Mesendoderm (in vitro differentiated cells): ENCODE data around the gene PINK1.

Source experiments
- DNase-seq: peaks from one replicate; pipeline ENCODE4 v3.0.0; 2013
- H2AK5ac ChIP-seq: 2 replicates; pipeline ENCODE4 v1.6.1; 2013; ENCODE audit warnings: low read length, inconsistent platforms
- H2BK120ac ChIP-seq: 2 replicates; pipeline ENCODE4 v1.6.1; 2013; ENCODE audit warnings: low read depth, mild to moderate bottlenecking, low read length, moderate library complexity, mixed read lengths
- H2BK15ac ChIP-seq: replicated peaks from 2 replicates; pipeline ENCODE4 v1.6.1; 2013; ENCODE audit warnings: low read depth, mild to moderate bottlenecking, moderate library complexity
- H2BK5ac ChIP-seq: 2 replicates; pipeline ENCODE4 v1.6.1; 2013; ENCODE audit warnings: low read length, inconsistent platforms
- H3K18ac ChIP-seq: 2 replicates; pipeline ENCODE4 v1.6.1; 2013; ENCODE audit warnings: mild to moderate bottlenecking, low read length, mixed read lengths
- H3K23ac ChIP-seq: one replicate; pipeline ENCODE4 v1.6.1; 2013; ENCODE audit warnings: low read length
- H3K27ac ChIP-seq: 2 replicates; pipeline ENCODE4 v1.5.1; 2013; ENCODE audit warnings: low read depth, mild to moderate bottlenecking, inconsistent platforms, low read length, moderate library complexity
- H3K27me3 ChIP-seq: 2 replicates; pipeline ENCODE4 v1.6.1; 2013; ENCODE audit warnings: low read length, control low read depth, mild to moderate bottlenecking, inconsistent platforms; ENCODE audit not compliant: insufficient read depth, poor library complexity
- H3K36me3 ChIP-seq: 2 replicates; pipeline ENCODE4 v1.6.1; 2013; ENCODE audit warnings: low read length, inconsistent platforms; ENCODE audit not compliant: control insufficient read depth, insufficient read depth
- H3K4ac ChIP-seq: one replicate; pipeline ENCODE4 v1.6.1; 2013; ENCODE audit warnings: low read depth, mild to moderate bottlenecking, low read length, moderate library complexity
- H3K4me1 ChIP-seq: 2 replicates; pipeline ENCODE4 v1.6.1; 2013; ENCODE audit warnings: low read depth, low read length, inconsistent platforms; ENCODE audit not compliant: control insufficient read depth
- H3K4me2 ChIP-seq: 2 replicates; pipeline ENCODE4 v1.6.1; 2013; ENCODE audit warnings: low read length
- H3K4me3 ChIP-seq: 2 replicates; pipeline ENCODE4 v1.5.1; 2013; ENCODE audit warnings: mild to moderate bottlenecking, low read length
- H3K56ac ChIP-seq: one replicate; pipeline ENCODE4 v1.6.1; 2013; ENCODE audit warnings: low read length
- H3K79me1 ChIP-seq: 2 replicates; pipeline ENCODE4 v1.6.1; 2013; ENCODE audit warnings: low read length, inconsistent platforms
- H3K79me2 ChIP-seq: 2 replicates; pipeline ENCODE4 v1.6.1; 2013; ENCODE audit warnings: mild to moderate bottlenecking, low read length; ENCODE audit not compliant: control insufficient read depth, insufficient read depth
- H3K9ac ChIP-seq: 2 replicates; pipeline ENCODE4 v1.6.1; 2013; ENCODE audit warnings: low read length, inconsistent platforms
- H4K5ac ChIP-seq: one replicate; pipeline ENCODE4 v1.6.1; 2013; ENCODE audit warnings: low read length
- H4K8ac ChIP-seq: one replicate; pipeline ENCODE4 v1.6.1; 2013; ENCODE audit warnings: low read depth, mild to moderate bottlenecking, control low read depth, low read length, moderate library complexity
- WGBS: extraction: QIAGEN DNeasy Blood & Tissue Kit; methylation state at CpG from one replicate; pipeline ENCODE4 v1.1.7; 2013; ENCODE audit warnings: low lambda C conversion rate, missing lambda C conversion rate; ENCODE audit not compliant: insufficient coverage; ENCODE audit errors: extremely low coverage; 5-methylcytosine and 5-hydroxymethylcytosine counted together

PINK1 gene

DNA sequence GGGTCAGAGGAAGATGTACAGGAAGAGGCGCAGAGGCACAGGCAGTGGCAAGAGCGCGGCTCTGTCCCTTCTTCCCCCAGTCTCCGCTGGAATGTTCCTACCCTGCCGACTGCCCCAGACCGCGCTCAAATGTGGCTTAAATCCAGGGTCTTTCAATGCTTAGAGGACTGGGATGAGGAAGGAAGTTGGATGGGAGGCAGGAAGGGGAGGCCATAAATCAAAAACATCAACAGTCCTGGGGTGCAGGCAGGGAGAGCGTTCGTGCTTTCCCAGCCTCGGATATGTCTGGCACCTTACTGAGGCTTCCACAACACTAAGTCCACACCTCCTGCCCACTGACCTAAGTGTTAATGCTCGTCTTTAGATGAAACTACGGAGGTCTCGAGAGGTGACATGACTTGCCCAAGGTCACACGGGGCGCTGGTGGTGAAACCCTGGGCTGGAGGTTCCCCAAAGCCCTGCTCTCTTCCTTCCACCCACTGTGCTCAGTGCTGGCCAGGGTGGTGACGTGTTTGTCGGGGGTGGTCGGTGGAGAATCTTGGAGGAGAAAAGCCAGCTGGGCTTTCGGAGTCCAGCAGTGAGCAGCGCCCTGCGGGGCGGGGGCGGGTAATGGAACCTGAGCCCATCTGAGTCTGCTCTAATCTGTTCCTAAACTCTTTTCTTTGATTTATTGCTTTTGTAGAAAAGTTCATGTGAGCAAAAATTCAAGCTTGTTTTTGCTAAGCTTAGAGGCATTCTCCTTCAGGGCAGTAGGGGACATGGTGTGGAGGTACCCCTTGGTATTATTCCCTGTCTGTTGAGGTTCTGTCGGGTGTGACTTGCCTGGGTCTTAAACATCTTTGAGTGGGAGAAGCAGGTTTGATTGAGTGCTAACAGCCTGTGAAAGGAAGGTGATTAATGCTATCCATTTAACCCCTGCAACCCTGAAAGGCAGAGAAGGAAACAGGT, 43.7 kb upstream of the PINK1 start:
- H3K18ac ChIP-seq: peak overlapping the region; percentile 11
- H3K4me2 ChIP-seq: peak overlapping the region; percentile 37
- peak; percentile 84 for DNase-seq
- H2BK120ac ChIP-seq: peak overlapping the region; percentile 8
- H3K27ac ChIP-seq: peak overlapping the region; percentile 13
- H3K27me3 ChIP-seq: no peaks in the 10 kb centered on the region
- peak overlapping the region; percentile 54 for H3K9ac ChIP-seq
- H4K5ac ChIP-seq: no peak overlapping the region
- no peaks in the 10 kb centered on the region for H3K36me3 ChIP-seq
- no peaks in the 10 kb centered on the region for H3K79me1 ChIP-seq
- H4K8ac ChIP-seq: no peak overlapping the region
- peak overlapping the region; percentile 64 for H2BK5ac ChIP-seq
- H2BK15ac ChIP-seq: no peak overlapping the region
- peak overlapping the region; percentile 82 for H3K56ac ChIP-seq
- H2AK5ac ChIP-seq: no peak overlapping the region
- H3K79me2 ChIP-seq: no peaks in the 10 kb centered on the region
- peaks cover 17% of the 10 kb centered on the region for H3K4me1 ChIP-seq
- no CpG with 5 or more reads among the region's 24 CpGs for whole genome bisulfite sequencing
- H3K4me3 ChIP-seq: no peak overlapping the region
- no peak overlapping the region for H3K4ac ChIP-seq
- no peak overlapping the region for H3K23ac ChIP-seq

DNA sequence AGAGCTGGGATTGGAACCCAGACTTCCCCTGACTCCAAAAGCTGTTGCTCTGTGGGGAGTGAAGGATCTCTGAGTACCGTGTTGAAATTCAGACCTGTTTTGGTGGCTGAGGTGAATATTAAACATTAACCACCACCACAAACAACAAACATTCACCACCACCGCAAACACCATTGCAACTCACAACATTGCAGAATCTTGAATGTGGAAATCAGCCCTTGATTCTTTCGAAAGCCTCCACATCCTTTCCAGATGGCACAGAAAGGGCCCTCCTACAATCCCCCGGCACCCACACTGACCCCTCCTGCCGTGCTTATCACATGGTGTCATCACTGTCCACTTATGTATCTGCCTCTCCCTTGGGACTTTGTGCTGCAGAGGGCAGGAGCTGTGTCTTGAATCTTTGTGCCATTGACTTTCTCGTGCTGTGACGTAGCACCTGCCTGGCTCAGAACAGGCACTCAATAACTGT, 42.9 kb upstream of the PINK1 start:
- Histone ChIP-seq H3K18ac (no peak overlapping the region), H4K8ac (no peak overlapping the region), H3K56ac (peak overlapping the region; percentile 46), H3K23ac (no peak overlapping the region), H3K4me1 (peaks cover 17% of the 10 kb centered on the region), H3K27ac (peak overlapping the region; percentile 7), H3K79me1 (no peaks in the 10 kb centered on the region), H2BK120ac (no peak overlapping the region), H3K4me3 (no peak overlapping the region), H2BK5ac (no peak overlapping the region), H3K9ac (peak overlapping the region; percentile 13), H2AK5ac (peak overlapping the region; percentile 31), H4K5ac (no peak overlapping the region), H2BK15ac (no peak overlapping the region), H3K79me2 (no peaks in the 10 kb centered on the region), H3K27me3 (no peaks in the 10 kb centered on the region), H3K36me3 (no peaks in the 10 kb centered on the region), H3K4me2 (no peak overlapping the region), H3K4ac (no peak overlapping the region)
- no CpG with 5 or more reads among the region's 7 CpGs for WGBS
- DNase-seq: no peak

DNA sequence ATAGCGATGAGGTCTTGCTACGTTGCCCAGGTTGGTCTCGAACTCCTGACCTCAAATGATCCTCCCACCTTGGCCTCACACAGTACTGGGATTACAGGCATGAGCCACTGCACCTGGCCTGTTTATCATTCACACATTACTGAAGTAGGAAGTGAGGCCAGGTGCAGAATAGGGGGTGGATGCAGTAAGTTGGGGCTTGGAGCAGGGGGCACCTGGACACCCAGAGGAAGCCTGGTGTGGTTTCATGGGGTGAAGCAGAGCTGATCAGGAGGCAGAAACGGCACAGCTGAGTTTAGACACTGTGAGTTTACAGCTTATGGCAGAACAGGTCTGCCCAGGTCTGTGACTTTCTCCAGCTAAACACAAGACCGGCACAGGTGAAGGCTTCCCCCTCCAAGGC, 39.5 kb upstream of the PINK1 start:
- no peak for DNase-seq
- peaks cover 17% of the 10 kb centered on the region for H3K4me1 ChIP-seq
- H3K36me3 ChIP-seq: no peaks in the 10 kb centered on the region
- no peaks in the 10 kb centered on the region for H3K79me1 ChIP-seq
- H3K27me3 ChIP-seq: no peaks in the 10 kb centered on the region
- H3K9ac ChIP-seq: no peak overlapping the region
- no peak overlapping the region for H2BK15ac ChIP-seq
- no peak overlapping the region for H3K23ac ChIP-seq
- no peak overlapping the region for H4K8ac ChIP-seq
- no peak overlapping the region for H4K5ac ChIP-seq
- H3K27ac ChIP-seq: no peak overlapping the region
- no peak overlapping the region for H3K4me2 ChIP-seq
- H2BK120ac ChIP-seq: no peak overlapping the region
- H3K56ac ChIP-seq: no peak overlapping the region
- no peak overlapping the region for H2AK5ac ChIP-seq
- H3K18ac ChIP-seq: no peak overlapping the region
- H3K79me2 ChIP-seq: no peaks in the 10 kb centered on the region
- H3K4ac ChIP-seq: no peak overlapping the region
- no peak overlapping the region for H3K4me3 ChIP-seq
- WGBS: no CpG with 5 or more reads among the region's 5 CpGs
- no peak overlapping the region for H2BK5ac ChIP-seq

DNA sequence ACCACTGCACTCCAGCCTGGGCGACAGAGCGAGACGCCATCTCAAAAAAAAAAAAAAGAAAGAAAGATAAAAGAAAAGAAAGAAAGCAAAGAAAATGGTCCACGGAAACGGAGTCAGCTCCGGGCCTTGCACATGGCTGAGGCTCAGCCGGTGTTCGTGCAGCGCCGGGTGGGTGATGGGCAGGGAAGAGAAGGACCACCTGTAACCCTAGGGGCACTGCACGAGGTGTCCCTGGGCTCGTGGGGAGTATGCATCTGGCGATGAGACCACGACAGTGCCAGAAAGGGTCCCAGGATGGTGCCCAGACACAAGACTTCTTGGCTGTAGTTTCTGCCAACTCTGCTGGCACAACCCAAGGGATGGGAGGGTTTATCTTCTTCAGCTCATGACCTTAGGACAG, 38.5 kb upstream of the PINK1 start:
- Histone ChIP-seq H3K4me3 (no peak overlapping the region), H3K36me3 (no peaks in the 10 kb centered on the region), H3K9ac (no peak overlapping the region), H3K23ac (no peak overlapping the region), H2BK5ac (no peak overlapping the region), H3K27ac (no peak overlapping the region), H3K4me1 (peaks cover 9% of the 10 kb centered on the region), H3K79me2 (no peaks in the 10 kb centered on the region), H2BK120ac (no peak overlapping the region), H3K27me3 (no peaks in the 10 kb centered on the region), H3K4me2 (no peak overlapping the region), H2AK5ac (no peak overlapping the region), H2BK15ac (no peak overlapping the region), H4K5ac (no peak overlapping the region), H3K79me1 (no peaks in the 10 kb centered on the region), H3K56ac (no peak overlapping the region), H4K8ac (no peak overlapping the region), H3K4ac (no peak overlapping the region), H3K18ac (no peak overlapping the region)
- no peak for DNase-seq
- no CpG with 5 or more reads among the region's 14 CpGs for WGBS

DNA sequence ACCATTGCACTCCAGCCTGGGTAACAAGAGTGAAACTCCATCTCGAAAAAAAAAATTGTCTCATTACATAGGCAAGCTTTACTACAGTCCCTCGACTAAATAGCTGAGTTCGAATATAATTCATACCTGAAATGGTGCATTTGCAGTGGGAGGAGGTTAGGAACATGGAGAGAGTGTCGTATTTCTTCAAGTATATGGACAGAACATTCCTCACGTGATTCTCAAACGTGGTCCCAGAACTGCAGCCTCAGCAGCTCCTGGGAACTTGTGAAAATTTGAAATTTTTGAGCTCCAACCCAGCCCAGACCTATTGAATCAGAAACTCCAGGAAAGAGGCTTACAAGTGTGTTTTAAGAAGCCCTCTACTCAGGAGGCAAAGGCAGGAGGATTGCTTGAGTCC, 37.2 kb upstream of the PINK1 start:
- H2BK5ac ChIP-seq: no peak overlapping the region
- no peak overlapping the region for H3K56ac ChIP-seq
- no CpG with 5 or more reads among the region's 6 CpGs for WGBS
- H3K79me1 ChIP-seq: no peaks in the 10 kb centered on the region
- H3K9ac ChIP-seq: no peak overlapping the region
- H3K18ac ChIP-seq: no peak overlapping the region
- no peak overlapping the region for H4K5ac ChIP-seq
- no peak overlapping the region for H2AK5ac ChIP-seq
- H3K79me2 ChIP-seq: no peaks in the 10 kb centered on the region
- H3K36me3 ChIP-seq: no peaks in the 10 kb centered on the region
- H2BK15ac ChIP-seq: no peak overlapping the region
- H4K8ac ChIP-seq: no peak overlapping the region
- no peak overlapping the region for H3K4ac ChIP-seq
- H3K27ac ChIP-seq: no peak overlapping the region
- H2BK120ac ChIP-seq: no peak overlapping the region
- no peak overlapping the region for H3K4me2 ChIP-seq
- no peak for DNase-seq
- H3K23ac ChIP-seq: no peak overlapping the region
- H3K4me3 ChIP-seq: no peak overlapping the region
- peaks cover 3% of the 10 kb centered on the region for H3K4me1 ChIP-seq
- no peaks in the 10 kb centered on the region for H3K27me3 ChIP-seq
